ENCODE measurements around the gene MAP7D2.

Gene MAP7D2

GRCh38 chrX:19966056-19966455 lies 150.7 kb downstream of the MAP7D2 start:
- TF ChIP-seq POU2F2 (IDR thresholded peaks at IDR 0.05; ENCODE audit: low read depth, low read length) (no peak), SPI1 (IDR thresholded peaks at IDR 0.05; ENCODE audit: low read depth, low read length) (peak; percentile 71), TAF1 (IDR thresholded peaks at IDR 0.05; ENCODE audit: low read depth, low read length) (no peak), POLR2A (IDR thresholded peaks at IDR 0.05; ENCODE audit: low read depth, low read length) (no peak)
- FAIRE-seq = no peak

DNA sequence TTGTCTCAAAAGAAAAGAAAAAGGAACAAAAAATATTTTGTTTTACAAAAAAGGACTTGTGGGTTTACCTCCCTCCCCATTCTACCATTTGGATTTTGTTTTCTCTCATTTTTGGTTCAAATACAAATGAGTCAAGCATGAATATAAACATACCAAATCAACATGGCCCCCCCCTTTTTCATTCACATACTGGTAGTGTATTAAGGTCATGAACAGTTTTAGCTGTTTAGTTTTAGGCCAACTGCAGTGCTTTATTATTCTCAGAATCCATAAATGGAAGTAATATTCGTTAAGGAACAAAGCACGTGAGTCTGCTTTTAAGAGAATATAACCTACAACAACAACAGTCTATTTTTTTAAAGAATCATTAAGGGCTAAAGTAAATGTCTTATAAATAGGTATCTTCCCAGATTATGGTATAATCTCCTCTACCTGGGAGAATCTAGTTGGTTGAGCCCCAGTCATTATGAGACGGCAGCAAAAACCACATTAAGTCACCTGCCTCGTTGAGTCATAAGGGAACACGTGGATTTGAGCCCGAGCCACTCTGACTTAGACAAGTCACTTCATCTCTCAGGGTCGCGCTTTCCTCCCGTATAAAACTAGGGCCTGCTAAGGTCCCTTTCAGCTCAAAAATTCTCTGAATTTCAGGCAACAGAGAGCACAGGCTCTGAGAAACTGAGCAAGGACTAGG lies 152.5 kb downstream of the MAP7D2 start:
- TF ChIP-seq TAF1 (IDR thresholded peaks at IDR 0.05; ENCODE audit: low read depth, low read length) (no peak), POLR2AphosphoS5 (IDR thresholded peaks at IDR 0.05; ENCODE audit: low read depth, low read length) (no peak), POLR2A (IDR thresholded peaks at IDR 0.05; ENCODE audit: low read depth, low read length) (no peak), POU2F2 (IDR thresholded peaks at IDR 0.05; ENCODE audit: low read depth, low read length) (no peak), PAX5 (IDR thresholded peaks at IDR 0.05; ENCODE audit: insufficient read depth, low read length, severe bottlenecking) (no peak), SPI1 (IDR thresholded peaks at IDR 0.05; ENCODE audit: low read depth, low read length) (no peak)
- DNase-seq (ENCODE audit: insufficient read length, low spot score) (peak; percentile 1), FAIRE-seq (peak; percentile 93)

More at GRCh38 chrX:19966056-19966455, 150.7 kb downstream of the MAP7D2 start:
- no peak for DNase-seq (ENCODE audit: insufficient read length, low spot score)

- FAIRE-seq = no peak
- no peak for TF ChIP-seq POLR2A (IDR thresholded peaks at IDR 0.05; ENCODE audit: low read depth, low read length)
- no peak for TF ChIP-seq POLR2AphosphoS5 (IDR thresholded peaks at IDR 0.05; ENCODE audit: low read depth, low read length)
- TF ChIP-seq PAX5 (IDR thresholded peaks at IDR 0.05; ENCODE audit: insufficient read depth, low read length, severe bottlenecking) = no peak
- no peak for TF ChIP-seq SPI1 (IDR thresholded peaks at IDR 0.05; ENCODE audit: low read depth, low read length)
- TF ChIP-seq TAF1 (IDR thresholded peaks at IDR 0.05; ENCODE audit: low read depth, low read length) = no peak
- no peak for TF ChIP-seq POU2F2 (IDR thresholded peaks at IDR 0.05; ENCODE audit: low read depth, low read length)
- DNase-seq (ENCODE audit: insufficient read length, low spot score) = no peak
Measured at GRCh38 chrX:19960913-19961312, 155.8 kb downstream of the MAP7D2 start.

DNA sequence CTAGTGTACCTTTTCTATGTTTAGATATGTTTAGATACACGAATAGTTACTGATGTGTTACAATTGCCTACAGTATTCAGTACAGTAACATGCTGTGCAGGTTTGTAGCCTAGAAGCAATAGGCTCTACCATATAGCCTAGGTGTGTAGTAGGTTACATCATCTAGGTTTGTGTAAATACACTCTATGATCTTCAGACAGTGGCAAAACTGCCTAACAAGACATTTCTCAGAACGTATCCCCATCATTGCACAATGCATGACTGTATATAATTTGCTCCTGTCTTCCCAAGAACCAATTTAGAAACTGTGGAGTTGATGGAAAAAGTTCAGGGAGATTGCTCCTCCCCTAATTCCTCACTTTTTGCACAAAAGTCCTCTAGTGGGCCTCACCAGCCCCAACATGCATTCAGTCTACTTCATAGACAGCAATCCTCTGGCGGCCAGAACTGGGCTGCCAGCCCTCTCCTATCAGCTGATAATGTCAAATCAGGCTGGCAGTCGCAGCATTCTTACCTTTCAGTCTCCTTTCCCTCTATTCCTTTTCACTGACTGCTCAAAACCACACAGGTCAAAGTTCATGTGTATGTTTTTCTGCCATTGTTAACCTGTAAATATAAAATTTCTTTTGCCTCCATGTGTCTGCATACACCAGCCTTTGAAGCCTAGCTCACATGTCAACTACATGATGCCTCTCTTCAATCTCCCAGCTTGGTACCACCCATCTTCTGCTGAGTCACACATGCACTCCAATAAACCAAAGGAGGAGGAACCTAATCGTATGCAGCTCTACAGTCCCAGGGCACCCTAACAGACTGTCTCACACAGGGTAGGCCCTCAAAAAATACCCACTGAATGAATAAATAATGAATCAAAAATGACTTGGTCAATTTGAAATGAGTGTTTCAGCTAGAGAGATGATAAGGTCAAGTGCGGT lies 157.9 kb downstream of the MAP7D2 start:
- TF ChIP-seq POU2F2 (IDR thresholded peaks at IDR 0.05; ENCODE audit: low read depth, low read length) = no peak
- FAIRE-seq (peak; percentile 86), DNase-seq (ENCODE audit: insufficient read length, low spot score) (no peak)

- TF ChIP-seq PAX5 (IDR thresholded peaks at IDR 0.05; ENCODE audit: insufficient read depth, low read length, severe bottlenecking) = no peak
- no peak for TF ChIP-seq POU2F2 (IDR thresholded peaks at IDR 0.05; ENCODE audit: low read depth, low read length)
- no peak for TF ChIP-seq POLR2A (IDR thresholded peaks at IDR 0.05; ENCODE audit: low read depth, low read length)
- no peak for TF ChIP-seq POLR2AphosphoS5 (IDR thresholded peaks at IDR 0.05; ENCODE audit: low read depth, low read length)
- no peak for TF ChIP-seq TAF1 (IDR thresholded peaks at IDR 0.05; ENCODE audit: low read depth, low read length)
- no peak for FAIRE-seq
- no peak for DNase-seq (ENCODE audit: insufficient read length, low spot score)
Measured at GRCh38 chrX:19956923-19957322, 159.8 kb downstream of the MAP7D2 start.
